ENCODE data around the gene PLEKHJ1.

GRCh38 chr19:2188708-2189385 lies 47.3 kb downstream of the PLEKHJ1 start:
- TF ChIP-seq POLR2A (IDR thresholded peaks at IDR 0.05), result no peak
- TF ChIP-seq, protein P1, sequence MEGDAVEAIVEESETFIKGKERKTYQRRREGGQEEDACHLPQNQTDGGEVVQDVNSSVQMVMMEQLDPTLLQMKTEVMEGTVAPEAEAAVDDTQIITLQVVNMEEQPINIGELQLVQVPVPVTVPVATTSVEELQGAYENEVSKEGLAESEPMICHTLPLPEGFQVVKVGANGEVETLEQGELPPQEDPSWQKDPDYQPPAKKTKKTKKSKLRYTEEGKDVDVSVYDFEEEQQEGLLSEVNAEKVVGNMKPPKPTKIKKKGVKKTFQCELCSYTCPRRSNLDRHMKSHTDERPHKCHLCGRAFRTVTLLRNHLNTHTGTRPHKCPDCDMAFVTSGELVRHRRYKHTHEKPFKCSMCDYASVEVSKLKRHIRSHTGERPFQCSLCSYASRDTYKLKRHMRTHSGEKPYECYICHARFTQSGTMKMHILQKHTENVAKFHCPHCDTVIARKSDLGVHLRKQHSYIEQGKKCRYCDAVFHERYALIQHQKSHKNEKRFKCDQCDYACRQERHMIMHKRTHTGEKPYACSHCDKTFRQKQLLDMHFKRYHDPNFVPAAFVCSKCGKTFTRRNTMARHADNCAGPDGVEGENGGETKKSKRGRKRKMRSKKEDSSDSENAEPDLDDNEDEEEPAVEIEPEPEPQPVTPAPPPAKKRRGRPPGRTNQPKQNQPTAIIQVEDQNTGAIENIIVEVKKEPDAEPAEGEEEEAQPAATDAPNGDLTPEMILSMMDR (IDR thresholded peaks at IDR 0.05), result no peak
- no peak for TF ChIP-seq EP300 (IDR thresholded peaks at IDR 0.05)
- no peak for TF ChIP-seq POLR2AphosphoS5 (IDR thresholded peaks at IDR 0.05)

Data from sigmoid colon (tissue), 4 donors.